Osteoblast (primary cell): ENCODE data around the gene PDLIM7. TPM values are rescaled to one million over a fixed set of nuclear protein-coding genes. Genes with fewer than 3 reads are reported as not detected.
"Not testable (repeated sequence)": the region's sequence is repeated elsewhere in the genome, so short reads cannot be mapped to it uniquely, and the experiment has no call there.

ENCODE experiments used
- DNase-seq: peaks from one replicate; pipeline ENCODE4 v3.0.0; 2011; ENCODE audit warnings: low spot score, mixed read lengths; ENCODE audit not compliant: insufficient read length; ENCODE audit errors: missing footprints
- H2AFZ ChIP-seq: 2 replicates; pipeline ENCODE4 v1.6.0; 2011; ENCODE audit warnings: mild to moderate bottlenecking, low read length
- H3K27ac ChIP-seq: 2 replicates; pipeline ENCODE4 v1.5.1; 2011; ENCODE audit warnings: mild to moderate bottlenecking, low read depth, low read length, moderate library complexity
- H3K27me3 ChIP-seq: 2 replicates; pipeline ENCODE4 v1.6.0; 2012; ENCODE audit warnings: mild to moderate bottlenecking, control low read depth, inconsistent platforms, low read length, moderate library complexity; ENCODE audit not compliant: insufficient read depth
- H3K36me3 ChIP-seq: 2 replicates; pipeline ENCODE4 v1.5.1; 2011; ENCODE audit warnings: mild to moderate bottlenecking, low read length, control low read depth, moderate library complexity; ENCODE audit not compliant: insufficient read depth
- H3K4me1 ChIP-seq: 2 replicates; pipeline ENCODE4 v1.5.1; 2011; ENCODE audit warnings: mild to moderate bottlenecking, low read length, control low read depth, moderate library complexity; ENCODE audit not compliant: insufficient read depth
- H3K4me2 ChIP-seq: 2 replicates; pipeline ENCODE4 v1.6.0; 2011; ENCODE audit warnings: mild to moderate bottlenecking, low read length; ENCODE audit not compliant: insufficient read depth
- H3K4me3 ChIP-seq: fragments of 200-600 bp; sonication (generic); 3 replicates; pipeline ENCODE4 v1.5.1; 2012; ENCODE audit warnings: mild to moderate bottlenecking, low read length, inconsistent platforms; ENCODE audit not compliant: insufficient read depth
- H3K79me2 ChIP-seq: 2 replicates; pipeline ENCODE4 v1.6.0; 2012; ENCODE audit warnings: mild to moderate bottlenecking, low read length, control low read depth, inconsistent platforms; ENCODE audit not compliant: insufficient read depth
- H3K9me3 ChIP-seq: 2 replicates; pipeline ENCODE4 v1.5.1; 2011; ENCODE audit warnings: low read depth, low read length, control low read depth
- H4K20me1 ChIP-seq: 2 replicates; pipeline ENCODE4 v1.6.0; 2012; ENCODE audit warnings: mild to moderate bottlenecking, low read length, control low read depth; ENCODE audit not compliant: insufficient read depth
- CTCF ChIP-seq: IDR thresholded peaks from 2 replicates; pipeline ENCODE4 v1.5.1; 2011; ENCODE audit warnings: mild to moderate bottlenecking, low read depth, low read length, moderate library complexity; ENCODE audit errors: extremely low read depth
- total RNA-seq: library from RNA; depleted of rRNA; stranded (reverse); fragments of >200 nt; gene quantifications from 2 replicates; pipeline ENCODE4 v1.2.3, GENCODE V29; 2012

Gene PDLIM7
- total RNA-seq, 1 donor = 159 TPM

DNA sequence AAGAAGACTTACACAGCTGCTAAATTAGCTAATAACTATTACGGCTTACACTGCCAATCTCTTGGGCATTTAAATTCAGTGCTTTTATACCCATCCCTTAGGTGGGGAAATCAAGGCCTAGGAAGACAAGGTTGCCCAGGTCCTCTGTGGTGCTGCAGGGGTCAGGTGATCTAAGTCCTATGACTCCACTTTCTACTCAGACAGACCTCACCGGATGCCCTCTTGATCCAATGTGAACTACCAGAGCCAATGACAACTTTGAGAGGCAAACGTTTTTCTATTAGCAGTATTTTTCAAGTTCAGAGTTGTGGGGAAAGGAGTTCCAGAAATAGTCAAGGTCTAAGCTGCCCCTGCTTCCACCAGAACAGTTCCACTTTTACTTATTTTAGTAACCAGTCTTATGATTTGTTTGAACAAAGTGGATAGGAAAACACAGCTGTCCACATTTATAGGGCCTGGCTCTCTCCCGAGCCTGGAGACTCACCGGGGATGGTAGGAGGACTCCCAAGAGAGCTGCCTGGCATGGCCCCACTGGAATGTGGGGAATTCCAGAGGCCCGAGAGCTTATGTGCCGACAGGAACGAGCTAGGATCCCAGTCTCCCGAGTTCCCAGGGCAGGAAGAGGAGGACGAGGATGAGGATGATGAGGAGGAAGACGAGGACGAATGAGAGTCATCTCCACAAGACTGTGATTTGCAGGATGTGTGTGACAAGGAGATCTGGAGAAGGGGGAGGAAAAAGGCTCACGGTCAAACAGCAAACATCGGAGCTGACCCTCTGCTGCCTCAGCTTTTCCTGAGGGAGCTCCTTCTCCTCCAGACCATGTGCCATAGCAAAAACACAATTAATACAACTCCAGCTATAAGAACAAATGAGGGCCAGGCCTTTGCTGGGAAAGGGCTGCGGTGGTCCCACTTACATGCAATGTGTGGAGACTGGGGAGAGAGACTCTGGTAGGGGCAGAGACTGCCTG lies 40.3 kb upstream of the PDLIM7 start:
- Histone ChIP-seq H2AFZ (no peak overlapping the region), H3K36me3 (peaks cover 29% of the 10 kb centered on the region), H3K27ac (peak overlapping the region; percentile 95), H4K20me1 (peaks cover 26% of the 10 kb centered on the region), H3K4me2 (peak overlapping the region; percentile 76), H3K4me1 (peaks cover 40% of the 10 kb centered on the region), H3K9me3 (no peaks in the 10 kb centered on the region), H3K79me2 (peaks cover 66% of the 10 kb centered on the region), H3K27me3 (no peaks in the 10 kb centered on the region), H3K4me3 (peak overlapping the region; percentile 32)
- DNase-seq = peak; percentile 97
- TF ChIP-seq CTCF = no peak

GRCh38 chr5:177536386-177536785 lies 39.0 kb upstream of the PDLIM7 start:
- Histone ChIP-seq H3K4me1 (peaks cover 40% of the 10 kb centered on the region), H3K27ac (peak overlapping the region; percentile 95), H3K4me2 (no peak overlapping the region), H3K9me3 (no peaks in the 10 kb centered on the region), H4K20me1 (peaks cover 26% of the 10 kb centered on the region), H3K4me3 (no peak overlapping the region), H3K27me3 (no peaks in the 10 kb centered on the region), H2AFZ (no peak overlapping the region), H3K79me2 (peaks cover 66% of the 10 kb centered on the region), H3K36me3 (peaks cover 31% of the 10 kb centered on the region)
- TF ChIP-seq CTCF = no peak
- DNase-seq = no peak

GRCh38 chr5:177535125-177535524 lies 37.7 kb upstream of the PDLIM7 start:
- no peak overlapping the region for H3K4me2 ChIP-seq
- TF ChIP-seq CTCF = no peak
- H3K9me3 ChIP-seq = no peaks in the 10 kb centered on the region
- H3K4me3 ChIP-seq = no peak overlapping the region
- H3K36me3 ChIP-seq = peaks cover 42% of the 10 kb centered on the region
- no peak for DNase-seq
- peaks cover 64% of the 10 kb centered on the region for H3K79me2 ChIP-seq
- peaks cover 33% of the 10 kb centered on the region for H4K20me1 ChIP-seq
- H3K27ac ChIP-seq = peak overlapping the region; percentile 26
- peaks cover 35% of the 10 kb centered on the region for H3K4me1 ChIP-seq
- no peak overlapping the region for H2AFZ ChIP-seq
- H3K27me3 ChIP-seq = no peaks in the 10 kb centered on the region

- H4K20me1 ChIP-seq = peaks cover 35% of the 10 kb centered on the region
- not testable (repeated sequence) for H3K4me3 ChIP-seq, H3K27me3 ChIP-seq, H2AFZ ChIP-seq, H3K4me2 ChIP-seq, H3K27ac ChIP-seq, H3K9me3 ChIP-seq, DNase-seq
- peaks cover 29% of the 10 kb centered on the region for H3K4me1 ChIP-seq
- H3K79me2 ChIP-seq = peaks cover 66% of the 10 kb centered on the region
- peaks cover 49% of the 10 kb centered on the region for H3K36me3 ChIP-seq
These were observed 37.0 kb upstream of the PDLIM7 start for GRCh38 chr5:177534433-177534832.
